GM21737 (cell line): Measurements from ENCODE around the gene MRPL1.

ENCODE experiments used
- ATAC-seq: cut with Tn5 transposase; IDR thresholded peaks from one replicate; pipeline ENCODE4 v1.9.1; 2021; ENCODE audit warnings: mild to moderate bottlenecking, moderate library complexity; ENCODE audit not compliant: unreplicated experiment

The MRPL1 gene

DNA sequence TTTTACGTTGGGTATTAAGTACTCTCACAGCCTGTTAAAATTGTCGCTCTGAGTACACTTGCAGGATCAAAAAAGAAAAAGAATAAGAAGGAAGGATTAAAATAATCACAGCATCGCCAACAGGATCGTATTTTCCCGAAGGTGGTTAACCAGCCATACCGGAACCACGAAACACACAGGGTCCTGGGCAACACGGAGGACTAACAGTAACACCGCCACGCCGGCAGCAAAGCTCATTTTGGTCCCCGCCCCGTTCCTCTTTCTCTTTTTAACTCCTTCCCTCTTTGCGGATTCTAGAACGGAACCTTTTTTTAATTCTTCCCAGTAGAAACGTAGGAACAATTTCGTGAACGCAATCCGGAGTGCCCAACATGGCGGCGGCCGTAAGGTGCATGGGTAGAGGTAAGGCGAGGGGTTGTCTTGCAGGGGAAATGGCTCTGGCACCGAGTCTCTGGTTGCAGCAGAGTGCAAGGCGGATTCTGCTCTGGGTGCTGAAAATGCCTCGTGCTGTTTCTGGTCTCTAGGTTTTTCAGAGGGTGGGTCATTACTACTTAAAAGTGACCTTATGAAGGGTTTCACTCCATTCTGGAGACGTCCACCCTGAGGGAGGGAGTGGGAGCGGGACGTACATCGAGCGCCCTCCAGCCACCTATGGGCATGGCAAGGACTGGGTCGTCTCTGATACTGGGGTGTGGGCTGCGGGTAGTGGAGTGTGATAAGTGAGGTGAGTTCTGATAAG, at the start of gene MRPL1:
Gene MRPL1 (plus strand): TSS at position 353 of the 739 bp plus-strand sequence. CDS start 19 bp downstream, at position 372.
- ATAC-seq = peak; percentile 79

DNA sequence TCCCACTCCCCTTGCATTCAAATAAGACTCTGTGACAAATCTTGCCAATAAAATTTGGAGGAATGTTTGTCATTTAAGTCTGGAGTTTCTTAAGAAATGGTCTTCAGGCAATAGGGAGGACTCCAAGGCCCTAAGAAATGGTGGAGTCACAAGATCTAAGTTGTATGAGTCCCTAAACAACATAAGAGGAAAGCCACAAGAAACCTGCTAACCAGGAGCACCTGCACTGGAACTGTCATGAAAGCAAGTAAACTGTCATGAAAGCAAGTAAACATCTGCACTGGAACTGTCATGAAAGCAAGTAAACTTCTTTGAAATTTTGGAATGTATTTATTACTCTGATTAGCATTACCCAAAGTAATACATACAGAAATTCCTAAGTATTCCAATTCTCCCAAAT, 47.0 kb upstream of the MRPL1 start:
- ATAC-seq = no peak

DNA sequence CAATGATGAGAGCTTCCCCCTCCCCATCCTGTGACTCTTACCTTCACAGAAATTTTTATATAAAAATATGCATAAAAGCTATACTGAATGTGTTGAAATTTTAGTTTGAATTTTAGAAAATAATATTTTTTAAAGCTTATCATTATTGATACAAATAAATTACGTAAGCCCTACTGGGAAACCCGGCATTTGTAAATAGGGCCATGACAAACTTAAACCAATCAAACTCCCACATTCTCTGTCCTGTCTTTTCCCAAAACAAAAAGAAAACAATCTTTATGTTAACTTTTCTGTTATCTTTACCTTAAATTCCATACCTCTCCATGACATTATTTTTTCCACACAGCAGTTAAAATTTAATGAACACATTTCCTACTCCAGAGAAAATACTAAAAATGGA, 46.1 kb upstream of the MRPL1 start:
- no peak for ATAC-seq

DNA sequence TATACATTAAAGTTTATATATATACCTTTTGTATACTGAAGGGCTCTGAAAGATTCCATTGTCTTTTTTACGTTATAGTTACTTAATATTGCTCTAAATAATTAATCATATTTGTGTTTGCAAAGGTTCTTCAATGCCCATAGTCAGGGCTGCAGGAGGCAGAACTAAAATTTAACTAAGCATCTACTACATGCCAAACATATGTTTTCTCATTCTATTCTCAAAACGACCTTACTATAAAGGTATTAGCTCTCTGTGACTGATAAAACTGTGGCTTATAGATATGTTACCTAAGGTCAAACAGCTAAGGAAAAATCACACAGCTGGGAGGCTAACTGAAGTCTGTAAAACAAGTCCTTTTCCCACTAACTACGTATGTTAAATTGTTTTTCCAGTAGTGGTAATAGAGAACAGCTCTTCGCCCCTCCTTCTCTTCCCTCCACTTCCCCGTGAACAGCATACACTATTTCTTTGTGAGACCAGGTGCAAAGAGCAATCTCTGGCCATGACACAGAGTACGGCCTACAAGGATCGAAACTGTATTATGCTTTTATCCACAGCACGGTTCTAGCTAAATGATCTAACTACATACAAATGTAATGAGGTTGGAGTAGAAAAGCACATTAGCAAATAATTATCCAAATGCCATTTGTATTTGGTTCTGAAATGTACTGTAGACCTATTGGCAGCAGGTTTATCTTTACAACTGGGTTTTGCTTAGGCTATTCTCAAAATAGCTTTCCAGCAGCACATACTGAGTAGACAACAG, 45.1 kb upstream of the MRPL1 start:
- ATAC-seq = no peak

DNA sequence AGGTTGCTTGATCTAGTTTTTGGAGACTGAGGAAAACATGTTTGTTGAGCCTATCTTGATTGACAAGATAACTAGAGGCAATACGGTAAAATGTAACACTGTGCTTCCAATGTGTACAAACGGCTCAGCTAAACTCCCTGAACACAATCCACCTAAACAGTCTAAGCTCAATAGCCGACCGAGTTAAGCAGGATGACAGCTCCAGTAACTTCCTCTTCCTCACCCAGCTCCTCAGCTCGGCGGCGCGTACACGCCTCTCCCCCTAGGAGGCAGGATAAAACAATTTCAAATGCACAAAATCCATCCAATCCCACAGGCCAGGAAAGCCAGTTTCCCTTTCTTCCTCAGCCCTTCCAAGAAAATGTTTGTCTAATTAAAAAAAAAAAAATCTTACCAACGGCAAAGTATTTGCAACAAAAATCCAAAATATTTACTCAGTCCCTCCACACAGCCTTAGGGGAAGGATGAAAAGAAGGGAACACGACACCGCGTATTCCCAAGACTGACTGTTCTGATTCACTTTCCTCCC, 44.5 kb upstream of the MRPL1 start:
- peak; percentile 24 for ATAC-seq

DNA sequence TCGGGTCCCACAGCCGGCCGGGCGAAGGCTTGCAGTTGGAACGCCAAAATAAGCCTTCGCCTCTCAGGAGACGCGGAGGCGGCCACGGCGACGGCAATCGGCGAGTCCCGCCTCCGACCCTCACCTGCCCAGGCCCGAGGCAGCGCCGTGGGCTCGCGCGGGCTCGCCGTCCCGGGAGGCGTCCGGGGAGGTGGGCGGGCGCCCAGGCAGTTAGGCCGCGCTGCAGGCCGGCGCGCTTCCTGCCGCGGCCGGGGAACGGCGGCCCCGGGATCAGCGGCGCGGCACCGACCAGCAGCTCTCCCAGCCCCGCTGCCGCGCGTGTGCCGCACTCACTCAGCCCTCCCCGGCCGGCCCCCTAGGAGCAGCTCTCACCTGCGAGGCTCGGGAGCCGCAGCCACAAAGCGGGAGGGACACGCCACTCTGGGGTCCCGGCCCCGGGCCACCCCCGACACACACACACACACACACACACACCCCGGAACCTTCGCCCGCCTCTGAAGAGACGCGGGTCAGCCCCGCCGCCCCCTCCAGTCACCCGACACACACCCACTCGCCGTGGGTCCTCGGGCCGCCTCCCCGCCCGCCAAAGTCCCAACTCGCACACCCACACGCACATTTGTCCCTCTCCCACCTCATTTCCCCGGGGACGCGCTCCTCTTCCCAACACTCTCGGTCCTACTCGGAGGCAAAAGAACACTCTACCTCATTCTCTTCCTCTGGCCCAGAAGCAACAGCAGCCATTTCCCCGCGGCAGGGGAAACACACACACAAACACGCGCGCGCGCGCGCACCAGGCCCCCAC, 43.8 kb upstream of the MRPL1 start, which contains the start of gene CNOT6L:
Gene CNOT6L (minus strand): TSS at position 767 of the 802 bp plus-strand sequence. CDS start 60 bp downstream, at position 707.
- ATAC-seq = peak; percentile 37

DNA sequence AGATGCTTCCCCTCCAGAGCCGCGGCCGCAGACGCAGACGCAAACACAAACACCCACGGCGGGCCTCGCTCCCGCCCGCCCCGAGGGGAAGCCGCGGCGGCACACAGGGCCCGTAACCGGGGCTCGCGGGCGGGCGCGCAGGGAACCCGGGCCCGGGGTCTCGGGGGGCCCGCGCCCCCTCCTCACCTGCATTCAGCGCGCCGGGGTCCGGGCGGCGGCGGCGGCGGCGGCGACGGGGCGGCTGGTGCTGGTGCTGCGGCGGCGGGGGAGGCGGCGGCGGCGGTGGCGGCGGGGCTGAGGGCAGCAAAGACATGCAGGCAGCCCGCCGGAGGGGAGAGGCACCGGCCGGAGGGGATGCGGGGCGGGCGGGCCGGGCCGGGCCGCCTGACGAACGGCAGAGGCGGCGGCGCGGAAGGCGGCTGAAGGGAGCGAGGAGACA, 43.2 kb upstream of the MRPL1 start:
- peak; percentile 6 for ATAC-seq

DNA sequence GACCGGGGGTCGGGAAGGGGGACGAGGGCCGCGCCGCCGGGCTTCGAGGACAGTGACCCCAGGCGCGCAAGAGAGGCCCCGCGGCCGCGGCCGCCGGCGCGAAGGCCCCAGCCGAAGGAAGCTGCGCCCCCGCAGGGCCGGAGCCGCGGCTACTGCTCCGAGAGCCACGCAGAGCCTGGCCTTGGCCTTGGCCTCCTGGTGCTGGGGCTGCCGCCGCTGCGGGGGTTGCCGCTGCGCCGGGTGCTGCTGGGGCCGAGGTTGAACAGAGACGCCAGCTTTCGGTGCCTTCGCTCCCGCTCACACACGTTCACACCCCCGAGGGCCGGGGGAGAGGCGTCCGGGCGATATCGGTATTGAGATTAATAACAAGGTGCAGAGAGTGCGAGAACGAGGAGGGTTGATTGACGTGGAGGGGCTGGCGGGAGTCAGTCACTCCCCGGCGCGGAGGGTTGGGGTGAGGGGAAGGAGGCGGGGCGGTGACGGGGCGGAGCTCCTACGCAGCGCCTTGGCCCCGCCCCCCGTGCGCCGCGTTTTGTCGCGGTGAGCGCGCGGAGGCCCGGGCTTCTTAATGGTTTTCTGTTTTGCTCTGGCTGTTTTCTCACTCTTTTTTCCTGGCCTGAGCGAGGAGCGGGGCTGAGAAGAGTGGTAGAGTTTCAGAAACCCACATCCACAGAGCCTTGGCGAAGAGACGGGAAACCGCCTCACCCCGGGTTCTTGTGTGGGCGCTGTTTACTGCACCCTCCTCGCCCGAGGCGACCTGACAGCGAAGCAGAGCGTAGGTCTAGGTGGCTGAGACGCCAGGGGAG, 42.6 kb upstream of the MRPL1 start:
- ATAC-seq = peak; percentile 79

DNA sequence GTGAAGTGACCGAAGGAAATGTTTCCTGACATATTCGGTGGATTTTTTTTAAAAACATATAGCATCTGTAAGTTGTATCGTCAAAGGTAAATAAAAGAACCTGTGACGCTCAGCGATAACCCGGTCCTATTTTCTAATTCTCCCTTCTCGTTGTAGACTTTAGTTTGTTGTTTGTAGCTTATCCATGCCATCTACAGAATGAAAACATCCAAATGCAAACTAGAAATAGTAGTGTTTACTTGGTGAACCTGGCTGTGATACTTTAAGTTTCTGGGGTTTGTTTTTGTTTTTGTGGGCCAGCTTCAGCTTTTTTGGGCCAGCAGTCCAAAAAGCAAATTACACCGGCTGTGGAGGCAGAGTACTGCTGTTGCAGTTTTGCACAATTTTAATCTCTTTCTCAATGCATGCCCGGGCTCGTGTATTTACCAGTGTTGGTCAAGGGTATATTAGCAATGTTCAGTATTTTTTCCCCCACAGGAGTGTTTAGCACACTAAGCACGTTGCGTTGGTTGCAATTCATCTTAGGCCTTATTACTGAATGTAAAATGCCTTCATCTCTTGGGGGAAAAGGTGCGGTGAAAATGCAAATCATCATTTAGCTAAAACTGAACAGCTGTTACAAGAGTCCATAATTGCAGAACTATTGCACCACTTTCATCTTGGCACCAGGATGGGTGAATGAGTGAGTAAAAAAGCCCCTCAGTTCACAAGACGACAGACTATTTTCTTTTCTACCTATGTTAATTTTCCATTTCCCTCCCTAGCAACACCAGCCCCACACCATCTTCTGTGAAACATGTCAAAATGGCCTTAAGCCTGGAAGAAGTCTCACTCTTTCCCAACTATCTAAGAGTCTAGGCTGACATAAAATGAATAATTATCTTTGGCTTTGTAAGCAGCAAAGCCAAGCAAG, 41.7 kb upstream of the MRPL1 start:
- ATAC-seq = no peak

DNA sequence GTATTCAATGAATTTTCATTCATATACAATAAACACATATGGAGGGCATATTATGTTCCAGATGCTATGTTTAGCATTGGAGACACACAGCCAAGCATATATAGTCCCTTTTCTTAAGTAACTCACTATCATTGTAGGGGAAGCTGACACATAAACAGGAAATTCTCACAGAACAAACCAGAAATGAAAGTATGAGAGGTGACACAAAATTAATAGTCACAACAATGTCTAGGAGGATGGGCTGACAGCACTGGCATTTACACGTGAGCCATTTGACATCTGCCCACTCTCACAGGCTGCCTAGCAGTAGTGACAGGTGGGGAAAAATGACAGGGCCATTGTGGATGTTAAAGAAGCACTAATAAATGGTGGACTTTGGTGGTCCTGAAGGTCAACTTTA, 40.9 kb upstream of the MRPL1 start:
- ATAC-seq = no peak

DNA sequence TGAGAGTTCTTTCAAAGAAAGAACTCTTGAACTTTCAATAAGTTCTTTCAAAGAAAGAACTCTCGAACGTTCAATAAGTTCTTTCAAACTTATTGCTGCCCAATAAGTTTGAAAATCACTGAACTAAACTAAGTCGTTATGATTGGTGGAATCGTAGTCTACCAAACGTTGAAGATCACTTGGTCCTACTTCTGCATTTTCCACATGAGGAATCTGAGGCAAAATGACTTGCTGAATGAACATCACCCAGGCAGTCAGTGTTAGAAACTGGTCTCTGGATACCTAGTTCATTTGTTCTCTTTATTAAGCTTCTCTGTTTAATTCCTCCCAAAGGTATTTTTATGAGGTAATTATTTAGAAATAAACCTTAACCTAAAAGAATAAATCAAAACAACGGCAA, 36.4 kb upstream of the MRPL1 start:
- ATAC-seq = no peak

DNA sequence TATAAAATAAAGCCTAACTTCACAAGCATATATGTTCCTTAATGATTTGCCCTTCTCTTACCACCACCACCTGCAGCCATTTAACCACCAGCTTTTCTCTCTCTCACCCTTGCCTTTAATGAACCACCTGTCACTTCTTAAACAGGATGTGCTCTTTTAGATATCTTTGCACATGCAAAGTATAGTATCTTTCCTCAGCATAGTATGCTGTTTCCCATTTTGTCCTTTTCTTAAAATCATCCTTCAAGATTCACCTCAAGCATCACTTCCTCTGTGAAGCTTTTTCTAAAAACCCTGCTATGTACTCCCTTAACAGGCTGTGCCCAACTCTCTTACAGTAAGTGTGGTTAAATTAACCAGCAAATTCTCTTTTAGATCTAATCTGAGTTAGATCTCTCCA, 35.3 kb upstream of the MRPL1 start:
- ATAC-seq = no peak

DNA sequence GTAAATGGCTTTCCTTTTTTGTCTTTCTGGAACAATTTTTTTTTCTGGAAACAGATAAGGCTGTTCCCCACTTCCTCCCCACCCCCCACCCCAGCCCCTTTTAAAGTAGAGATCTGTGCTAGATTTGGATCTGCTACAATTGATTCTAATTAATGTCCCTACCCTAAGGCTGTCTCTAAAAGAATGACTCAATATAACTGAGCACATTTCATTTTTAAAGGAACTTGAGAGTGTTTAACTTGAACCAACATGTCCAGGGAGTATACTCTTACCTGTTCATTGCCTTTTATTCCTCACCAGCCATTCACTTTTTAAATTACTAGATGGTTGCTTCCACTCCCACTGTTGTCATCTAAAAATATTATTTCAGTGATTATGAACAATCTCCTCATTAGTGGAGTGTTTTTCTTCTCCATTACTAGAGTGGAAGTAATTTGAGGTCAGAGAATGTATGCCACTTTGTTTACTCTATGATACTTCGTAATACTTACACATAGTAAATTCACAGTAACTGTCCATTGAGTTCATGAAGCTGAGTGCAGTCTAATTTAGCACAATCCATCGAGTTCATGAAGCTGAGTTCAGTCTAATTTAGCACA, 29.4 kb upstream of the MRPL1 start:
- no peak for ATAC-seq

DNA sequence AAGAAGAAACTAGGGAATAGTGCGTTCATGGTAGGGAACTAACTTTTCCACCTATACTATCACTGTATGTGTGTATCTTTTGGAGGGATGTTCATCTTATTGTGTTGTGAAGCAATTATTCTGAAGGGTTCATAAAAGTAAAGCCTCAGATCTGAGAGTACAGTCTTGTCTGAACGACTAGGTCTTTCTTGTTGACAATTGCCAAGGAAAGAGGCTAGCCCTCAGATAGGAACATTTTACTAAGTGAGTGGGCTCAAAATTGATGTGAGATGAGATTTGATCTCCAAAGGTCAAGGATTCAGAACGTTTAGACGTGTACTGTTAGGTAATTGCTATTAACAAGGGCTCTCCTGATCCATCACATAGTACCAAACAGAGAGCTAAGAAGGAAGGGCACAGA, 28.2 kb upstream of the MRPL1 start:
- no peak for ATAC-seq

DNA sequence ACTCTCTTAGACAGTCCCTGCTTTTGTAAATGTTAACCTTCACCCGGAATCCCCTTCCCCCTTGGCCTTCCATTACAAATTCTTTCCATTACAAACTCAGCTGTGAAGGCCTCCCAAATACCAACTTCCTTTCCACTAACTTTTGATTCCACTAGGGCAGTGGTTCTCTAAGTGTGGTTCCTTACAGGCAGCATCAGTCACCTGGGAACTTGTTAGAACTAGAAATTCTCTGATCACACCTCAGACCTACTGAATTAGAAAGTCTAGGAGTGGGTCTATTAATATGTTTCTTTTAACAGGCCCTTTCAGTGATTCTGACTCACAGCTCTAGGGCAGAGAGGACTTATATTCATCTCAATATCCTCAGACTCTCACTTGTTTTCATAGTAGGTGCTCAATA, 19.0 kb upstream of the MRPL1 start:
- no peak for ATAC-seq

DNA sequence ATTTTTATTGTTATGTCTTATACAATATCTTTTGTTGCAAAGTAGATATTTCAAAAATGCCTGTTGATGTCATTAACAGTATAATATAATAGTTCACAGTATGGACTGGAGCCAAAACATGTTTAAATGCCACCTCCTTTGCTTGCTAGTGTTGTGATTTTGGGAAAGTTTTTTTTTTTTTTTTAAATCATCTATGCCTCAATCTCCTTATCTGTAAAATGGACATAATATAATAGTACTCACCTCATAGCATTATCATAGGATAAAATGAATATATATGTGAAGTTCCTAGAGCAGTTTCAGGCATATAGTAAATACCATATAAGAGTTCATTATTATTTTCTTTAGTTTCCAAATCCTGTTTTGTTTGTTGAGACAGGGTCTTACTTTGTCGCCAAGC, 18.3 kb upstream of the MRPL1 start:
- no peak for ATAC-seq

DNA sequence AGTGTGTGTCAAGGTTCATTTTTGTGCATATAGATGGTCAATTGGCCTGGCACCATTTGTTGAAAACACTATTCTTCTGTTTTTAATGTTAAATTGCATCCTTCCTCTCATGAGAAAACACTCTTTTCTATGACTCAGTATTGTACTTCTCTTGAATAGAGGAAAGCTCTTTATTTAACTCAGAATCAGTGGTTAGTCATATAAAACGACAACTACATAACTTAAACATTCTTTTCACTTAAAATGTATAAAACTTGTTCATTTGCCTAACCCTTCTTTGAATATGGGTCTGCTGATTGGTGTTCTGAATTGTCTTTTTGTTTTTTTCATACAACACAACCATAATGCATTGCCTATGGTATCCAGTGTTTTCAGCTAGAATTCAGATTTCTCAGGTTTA, 17.2 kb upstream of the MRPL1 start:
- ATAC-seq = no peak

DNA sequence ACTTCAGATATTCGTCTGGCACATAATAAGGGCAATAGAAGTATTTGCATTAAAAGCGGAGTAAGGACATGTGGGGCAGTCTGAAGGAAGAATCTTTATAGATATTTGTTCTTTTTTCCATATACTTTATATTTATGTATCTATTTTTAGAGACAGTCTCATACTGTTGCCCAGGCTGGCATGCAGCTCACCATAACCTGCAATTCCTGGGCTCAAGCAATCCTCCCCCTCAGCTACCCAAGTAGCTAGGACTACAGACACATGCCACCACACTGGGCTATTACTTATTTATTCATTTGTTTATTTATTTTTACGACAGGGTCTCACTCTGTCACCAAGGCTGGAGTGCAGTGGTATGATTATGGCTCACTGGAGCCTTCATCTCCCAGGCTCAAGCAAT, 16.7 kb upstream of the MRPL1 start:
- no peak for ATAC-seq

DNA sequence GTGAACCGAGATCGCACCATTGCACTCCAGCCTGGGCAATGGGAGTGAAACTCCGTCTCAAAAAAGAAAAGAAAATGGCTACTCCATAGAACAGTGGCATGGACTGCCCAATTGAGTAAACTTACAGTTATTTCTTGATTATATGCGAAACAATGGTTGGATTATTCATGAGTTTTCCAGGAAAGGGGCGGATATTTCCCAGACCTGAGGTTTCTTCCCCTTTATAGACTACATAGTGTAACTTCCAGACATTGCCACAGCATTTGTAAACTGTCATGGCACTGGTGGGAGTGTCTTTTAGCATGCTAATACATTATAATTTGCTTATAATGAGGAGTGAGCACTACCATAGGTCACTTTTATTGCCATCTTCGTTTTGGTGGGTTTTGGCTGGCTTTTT, 14.1 kb upstream of the MRPL1 start:
- ATAC-seq = no peak
